Bronchial epithelial cell (primary cell): ENCODE data around the gene ARHGAP1. TPM values are rescaled to one million over a fixed set of nuclear protein-coding genes. Genes with fewer than 3 reads are reported as not detected.
A peak's percentile ranks its signal among the peaks of the same experiment; 100 is the strongest.

ENCODE experiments used
- DNase-seq: peaks from one replicate; pipeline ENCODE4 v3.0.0-alpha.2; 2010; ENCODE audit warnings: low read depth
- FAIRE-seq: peaks from 2 replicates; lab custom pipeline; 2011; peaks lifted over from hg19 to GRCh38; lab: Jason Lieb, UNC
- H3K27me3 ChIP-seq: 2 replicates; pipeline ENCODE4 v1.5.1; 2011; ENCODE audit warnings: low read length; ENCODE audit not compliant: control insufficient read depth, insufficient read depth
- H3K36me3 ChIP-seq: 2 replicates; pipeline ENCODE4 v1.5.1; 2011; ENCODE audit warnings: low read length; ENCODE audit not compliant: control insufficient read depth, insufficient read depth
- H3K4me3 ChIP-seq: 2 replicates; pipeline ENCODE4 v1.5.1; 2011; ENCODE audit warnings: mild to moderate bottlenecking, low read depth, low read length, control low read depth
- total RNA-seq: library from RNA; depleted of rRNA; stranded (reverse); fragments of >200 nt; gene quantifications from 2 replicates; pipeline ENCODE4 v1.2.1, GENCODE V29; 2014
- TF ChIP-seq, protein P1 (sequence below): IDR thresholded peaks from 2 replicates; pipeline ENCODE4 v1.5.1; 2011; ENCODE audit warnings: mild to moderate bottlenecking, moderate library complexity, low read length, control low read depth, inconsistent platforms; ENCODE audit not compliant: insufficient read depth, severe bottlenecking

ARHGAP1 gene
- total RNA-seq, 1 donor from 2014 or later, result 15.5 TPM

DNA sequence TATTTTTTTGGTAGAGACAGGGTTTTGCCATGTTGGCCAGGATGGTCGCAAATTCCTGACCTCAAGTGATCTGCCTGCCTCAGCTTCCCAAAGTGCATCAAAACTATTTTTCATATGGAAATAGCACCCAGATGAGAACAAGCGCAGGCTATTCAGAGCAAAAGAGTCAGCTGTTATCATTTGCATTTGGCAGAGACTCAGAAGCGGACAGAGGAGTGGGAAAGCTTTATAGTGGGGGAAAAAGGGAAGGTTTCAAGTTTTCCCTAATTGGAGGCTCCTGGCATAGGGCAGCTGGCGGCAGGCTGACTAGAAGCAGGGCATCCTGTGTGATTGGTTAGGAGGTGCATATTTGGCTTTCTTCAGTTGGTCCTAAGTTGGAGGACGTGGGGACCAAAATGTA is 62.9 kb downstream of the ARHGAP1 start:
- TF ChIP-seq, protein P1, sequence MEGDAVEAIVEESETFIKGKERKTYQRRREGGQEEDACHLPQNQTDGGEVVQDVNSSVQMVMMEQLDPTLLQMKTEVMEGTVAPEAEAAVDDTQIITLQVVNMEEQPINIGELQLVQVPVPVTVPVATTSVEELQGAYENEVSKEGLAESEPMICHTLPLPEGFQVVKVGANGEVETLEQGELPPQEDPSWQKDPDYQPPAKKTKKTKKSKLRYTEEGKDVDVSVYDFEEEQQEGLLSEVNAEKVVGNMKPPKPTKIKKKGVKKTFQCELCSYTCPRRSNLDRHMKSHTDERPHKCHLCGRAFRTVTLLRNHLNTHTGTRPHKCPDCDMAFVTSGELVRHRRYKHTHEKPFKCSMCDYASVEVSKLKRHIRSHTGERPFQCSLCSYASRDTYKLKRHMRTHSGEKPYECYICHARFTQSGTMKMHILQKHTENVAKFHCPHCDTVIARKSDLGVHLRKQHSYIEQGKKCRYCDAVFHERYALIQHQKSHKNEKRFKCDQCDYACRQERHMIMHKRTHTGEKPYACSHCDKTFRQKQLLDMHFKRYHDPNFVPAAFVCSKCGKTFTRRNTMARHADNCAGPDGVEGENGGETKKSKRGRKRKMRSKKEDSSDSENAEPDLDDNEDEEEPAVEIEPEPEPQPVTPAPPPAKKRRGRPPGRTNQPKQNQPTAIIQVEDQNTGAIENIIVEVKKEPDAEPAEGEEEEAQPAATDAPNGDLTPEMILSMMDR, result no peak
- H3K27me3 ChIP-seq, result no peaks in the 10 kb centered on the region
- no peaks in the 10 kb centered on the region for H3K36me3 ChIP-seq
- DNase-seq (no peak), FAIRE-seq (no peak)
- no peak overlapping the region for H3K4me3 ChIP-seq

DNA sequence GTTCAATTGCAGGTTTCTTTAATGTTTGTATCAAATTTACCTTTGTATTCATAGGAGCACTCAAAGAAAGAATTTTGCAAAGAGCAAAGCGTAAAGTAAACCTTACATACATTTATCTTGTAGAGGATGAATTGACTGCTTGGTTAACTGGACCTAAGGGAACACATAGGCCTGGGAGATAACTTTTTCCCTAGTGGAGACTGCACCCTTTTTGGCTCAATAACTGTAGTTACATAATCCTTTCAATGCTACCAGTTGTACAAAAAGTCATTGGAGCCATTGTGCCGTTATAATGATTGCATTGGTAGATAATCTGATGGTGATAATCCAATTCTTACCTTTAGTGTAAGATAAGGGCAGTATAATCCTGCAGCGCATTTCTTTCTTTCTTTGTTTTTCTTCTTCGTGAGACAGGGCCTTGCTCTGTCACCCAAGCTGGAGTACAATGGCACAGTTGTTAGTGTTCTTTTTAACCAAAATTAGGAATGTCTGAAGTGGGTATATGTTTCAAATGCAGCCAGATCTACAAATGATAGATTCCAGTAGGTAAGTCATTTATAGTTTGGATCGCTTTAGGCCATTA is 64.8 kb downstream of the ARHGAP1 start:
- Histone ChIP-seq H3K36me3 (peaks cover 3% of the 10 kb centered on the region), H3K27me3 (no peaks in the 10 kb centered on the region), H3K4me3 (no peak overlapping the region)
- FAIRE-seq (no peak), DNase-seq (no peak)
- TF ChIP-seq, protein P1, result no peak

DNA sequence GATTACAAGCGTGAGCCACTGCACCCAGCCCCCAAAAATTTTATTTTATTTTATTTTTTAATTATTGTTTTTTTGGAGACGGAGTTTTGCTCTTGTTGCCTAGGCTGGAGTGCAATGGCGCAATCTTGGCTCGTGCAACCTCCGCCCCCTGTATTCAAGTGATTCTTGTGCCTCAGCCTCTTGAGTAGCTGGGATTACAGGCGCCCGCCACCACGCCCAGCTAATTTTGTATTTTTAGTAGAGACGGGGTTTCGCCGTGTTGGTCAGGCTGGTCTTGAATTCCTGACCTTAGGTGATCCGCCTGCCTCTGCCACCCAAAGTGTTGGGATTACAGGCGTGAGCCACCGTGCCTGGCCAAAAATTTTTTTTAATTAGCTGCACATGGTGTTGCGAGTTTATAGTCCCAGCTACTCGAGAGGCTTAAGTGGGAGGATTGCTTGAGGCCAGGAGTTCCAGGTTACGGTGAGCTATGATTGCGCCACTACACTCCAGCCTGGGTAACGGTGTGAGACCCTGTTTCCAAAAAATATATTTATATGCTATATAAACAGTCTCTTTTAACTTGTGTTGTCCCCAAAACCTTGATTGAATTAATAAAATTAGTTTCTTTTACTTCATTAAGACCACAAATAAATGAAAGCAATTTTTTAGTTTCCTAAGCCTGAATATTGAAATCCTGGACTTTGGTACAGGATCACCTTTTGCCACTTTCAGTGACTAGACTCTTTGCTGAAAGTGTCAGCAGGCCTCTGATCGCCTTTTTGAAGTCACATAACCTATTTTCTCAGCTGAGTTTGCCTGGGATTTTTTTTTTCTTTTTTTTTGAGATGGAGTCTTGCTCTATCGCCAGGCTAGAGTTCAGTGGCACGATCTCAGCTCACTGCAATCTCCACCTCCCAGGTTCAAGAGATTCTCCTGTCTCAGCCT is 66.9 kb downstream of the ARHGAP1 start:
- TF ChIP-seq, protein P1, result no peak
- DNase-seq (no peak), FAIRE-seq (no peak)
- Histone ChIP-seq H3K27me3 (no peaks in the 10 kb centered on the region), H3K4me3 (no peak overlapping the region), H3K36me3 (peaks cover 3% of the 10 kb centered on the region)

DNA sequence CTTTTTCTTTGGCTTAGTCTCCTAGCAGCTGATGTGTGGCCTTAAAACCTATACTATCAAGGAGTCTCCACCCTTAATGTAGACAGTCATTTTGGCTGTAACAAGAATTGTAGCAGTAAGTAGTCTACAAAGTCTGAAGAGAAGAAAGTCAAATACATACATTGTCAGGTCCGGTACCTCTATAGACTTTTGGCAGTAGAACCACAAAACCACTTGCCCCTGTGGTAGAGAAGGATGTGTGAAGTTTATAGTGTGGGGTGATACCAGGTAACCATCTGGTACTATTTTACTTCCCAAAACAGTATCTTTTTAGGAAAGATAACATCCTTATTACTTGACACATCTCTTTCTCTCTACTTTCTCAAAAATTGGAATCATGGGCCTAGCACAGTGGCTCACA is 67.9 kb downstream of the ARHGAP1 start:
- Histone ChIP-seq H3K36me3 (peaks cover 3% of the 10 kb centered on the region), H3K27me3 (no peaks in the 10 kb centered on the region), H3K4me3 (no peak overlapping the region)
- TF ChIP-seq, protein P1, result no peak
- DNase-seq (no peak), FAIRE-seq (no peak)

DNA sequence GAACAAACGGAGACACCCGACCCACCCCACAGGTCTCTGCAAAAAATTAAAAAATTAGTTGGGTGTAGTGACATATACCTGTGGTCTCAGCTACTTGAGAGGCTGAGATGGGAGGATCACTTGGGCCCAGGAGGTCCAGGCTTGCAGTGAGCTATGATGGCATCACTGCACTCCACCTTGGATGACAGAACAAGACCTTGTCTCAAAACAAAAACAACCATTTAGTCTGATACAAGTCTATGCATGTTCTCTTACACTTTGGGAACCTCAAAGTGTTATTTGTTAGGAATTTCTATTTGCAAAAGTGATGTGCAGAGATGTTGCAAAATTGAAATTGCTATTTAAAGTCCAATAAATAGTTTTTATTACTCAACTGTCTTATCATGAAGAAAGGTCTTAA is 68.7 kb downstream of the ARHGAP1 start:
- TF ChIP-seq, protein P1, result no peak
- peak; percentile 65 for DNase-seq

More for the DNA sequence above, 68.7 kb downstream of the ARHGAP1 start:
- Histone ChIP-seq H3K4me3 (no peak overlapping the region), H3K36me3 (peaks cover 3% of the 10 kb centered on the region), H3K27me3 (no peaks in the 10 kb centered on the region)
- no peak for FAIRE-seq
